Measurements from ENCODE around the gene DHX8. TPM values are rescaled to one million over a fixed set of nuclear protein-coding genes. Genes with fewer than 3 reads are reported as not detected.
"Not testable (repeated sequence)": the region's sequence is repeated elsewhere in the genome, so short reads cannot be mapped to it uniquely, and the experiment has no call there.

DHX8 gene
- polyA plus RNA-seq (ENCODE audit: insufficient read length in 3 of 3): 10 to 100 TPM; 38.4 to 43.1 (median 42.1) TPM
- long read RNA-seq, donor 1, partial matches to known transcripts: 0 of 2 reads
- long read RNA-seq, donor 1, other reads (novel, unspliced or antisense): 0 of 2 reads
- long read RNA-seq, donor 2, partial matches to known transcripts: 5 of 6 reads
- long read RNA-seq, donor 2, other reads (novel, unspliced or antisense): 0 of 6 reads
- long read RNA-seq, donor 3, partial matches to known transcripts: 5 of 11 reads
- long read RNA-seq, donor 3, other reads (novel, unspliced or antisense): 5 of 11 reads
- long read RNA-seq, donor 4, full-length matches to known transcripts: 4 of 4 reads
- long read RNA-seq, donor 4, partial matches to known transcripts: 0 of 4 reads
- long read RNA-seq, donor 4, other reads (novel, unspliced or antisense): 0 of 4 reads
- long read RNA-seq, donor 5: 0 reads
- long read RNA-seq, donor 6, full-length matches to known transcripts: 3 of 27 reads
- long read RNA-seq, donor 6, partial matches to known transcripts: 13 of 27 reads
- long read RNA-seq, donor 6, other reads (novel, unspliced or antisense): 11 of 27 reads
- long read RNA-seq, donor 7, partial matches to known transcripts: 5 of 11 reads
- long read RNA-seq, donor 7, other reads (novel, unspliced or antisense): 6 of 11 reads
- long read RNA-seq, donor 8: 0 reads
- long read RNA-seq, donor 9, full-length matches to known transcripts: 3 of 8 reads
- long read RNA-seq, donor 9, partial matches to known transcripts: 5 of 8 reads
- long read RNA-seq, donor 9, other reads (novel, unspliced or antisense): 0 of 8 reads
- long read RNA-seq, donor 10, full-length matches to known transcripts: 2 of 2 reads
- long read RNA-seq, donor 10, partial matches to known transcripts: 0 of 2 reads
- long read RNA-seq, donor 10, other reads (novel, unspliced or antisense): 0 of 2 reads
- long read RNA-seq, donor 11, partial matches to known transcripts: 0 of 9 reads
- long read RNA-seq, donor 11, other reads (novel, unspliced or antisense): 8 of 9 reads
- long read RNA-seq, donor 12, full-length matches to known transcripts: 2 of 2 reads
- long read RNA-seq, donor 12, partial matches to known transcripts: 0 of 2 reads
- long read RNA-seq, donor 12, other reads (novel, unspliced or antisense): 0 of 2 reads
- long read RNA-seq, donor 13: 0 reads
- long read RNA-seq, donor 14, full-length matches to known transcripts: 2 of 2 reads
- long read RNA-seq, donor 14, partial matches to known transcripts: 0 of 2 reads
- long read RNA-seq, donor 14, other reads (novel, unspliced or antisense): 0 of 2 reads
- long read RNA-seq, donor 15, full-length matches to known transcripts: 2 of 2 reads
- long read RNA-seq, donor 15, partial matches to known transcripts: 0 of 2 reads
- long read RNA-seq, donor 15, other reads (novel, unspliced or antisense): 0 of 2 reads
- long read RNA-seq, donor 16, full-length matches to known transcripts: 7 of 26 reads
- long read RNA-seq, donor 16, partial matches to known transcripts: 19 of 26 reads
- long read RNA-seq, donor 16, other reads (novel, unspliced or antisense): 0 of 26 reads

GRCh38 chr17:43483674-43484551, at the start of gene DHX8:
TSS of gene DHX8 (plus strand) at chr17:43483975. CDS start at chr17:43484038, 63 bp downstream.
- DNase-seq (ENCODE audit: extremely low read depth in 1 of 11, low read depth in 9 of 11, low spot score in 4 of 11): peak; percentile 94 to 98 (median 97)

- DNase-seq (ENCODE audit: extremely low read depth in 1 of 11, low read depth in 9 of 11, low spot score in 4 of 11): no peak
Observed at GRCh38 chr17:43434902-43435319, 48.9 kb upstream of the DHX8 start.

DNA sequence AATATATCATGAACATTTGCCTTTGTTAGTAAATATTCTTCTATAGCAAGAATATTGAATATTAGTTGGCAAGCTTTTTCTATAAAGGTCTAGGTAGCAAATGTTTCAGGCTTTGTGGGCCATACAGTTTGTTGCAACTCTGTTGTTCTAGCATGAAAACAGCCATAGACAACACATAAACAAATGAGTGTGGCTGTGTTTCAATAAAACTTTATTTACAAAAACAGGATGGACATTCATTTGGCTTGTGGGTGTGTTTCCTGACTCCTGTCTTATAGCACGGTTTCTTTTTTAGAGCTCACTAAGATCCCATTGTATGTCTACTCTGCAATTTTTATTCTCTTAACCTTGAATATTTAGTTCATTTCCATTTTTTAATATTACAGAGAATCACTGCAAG, 46.0 kb upstream of the DHX8 start:
- DNase-seq (ENCODE audit: extremely low read depth in 1 of 11, low read depth in 9 of 11, low spot score in 4 of 11): no peak

DNA sequence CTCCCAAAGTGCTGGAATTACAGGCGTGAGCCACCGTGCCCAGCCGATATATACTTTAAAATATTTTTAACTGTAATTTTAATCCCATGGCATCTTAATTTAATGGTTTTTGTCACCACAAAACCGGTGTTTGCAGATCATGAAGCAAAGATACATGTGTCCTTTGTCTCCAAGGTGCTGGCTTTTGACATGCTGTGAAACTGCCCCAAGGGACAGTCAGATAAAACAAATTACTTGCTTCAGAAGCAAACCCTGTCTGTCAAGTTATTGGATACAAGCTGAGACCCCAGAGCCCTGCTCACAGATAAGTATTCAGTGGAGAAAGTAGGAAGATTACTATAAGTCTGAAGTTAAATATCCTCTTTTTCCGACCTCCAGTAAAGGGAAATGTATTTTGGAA, 45.1 kb upstream of the DHX8 start:
- no peak for DNase-seq (ENCODE audit: extremely low read depth in 1 of 11, low read depth in 9 of 11, low spot score in 4 of 11)

- DNase-seq (ENCODE audit: extremely low read depth in 1 of 11, low read depth in 9 of 11, low spot score in 4 of 11): no peak
Observed at GRCh38 chr17:43439041-43439440, 44.7 kb upstream of the DHX8 start.

GRCh38 chr17:43442711-43443110, 41.1 kb upstream of the DHX8 start:
- no peak for DNase-seq (ENCODE audit: extremely low read depth in 1 of 11, low read depth in 9 of 11, low spot score in 4 of 11)

GRCh38 chr17:43443381-43443780, 40.4 kb upstream of the DHX8 start:
- no peak for DNase-seq (ENCODE audit: extremely low read depth in 1 of 11, low read depth in 9 of 11, low spot score in 4 of 11)

DNA sequence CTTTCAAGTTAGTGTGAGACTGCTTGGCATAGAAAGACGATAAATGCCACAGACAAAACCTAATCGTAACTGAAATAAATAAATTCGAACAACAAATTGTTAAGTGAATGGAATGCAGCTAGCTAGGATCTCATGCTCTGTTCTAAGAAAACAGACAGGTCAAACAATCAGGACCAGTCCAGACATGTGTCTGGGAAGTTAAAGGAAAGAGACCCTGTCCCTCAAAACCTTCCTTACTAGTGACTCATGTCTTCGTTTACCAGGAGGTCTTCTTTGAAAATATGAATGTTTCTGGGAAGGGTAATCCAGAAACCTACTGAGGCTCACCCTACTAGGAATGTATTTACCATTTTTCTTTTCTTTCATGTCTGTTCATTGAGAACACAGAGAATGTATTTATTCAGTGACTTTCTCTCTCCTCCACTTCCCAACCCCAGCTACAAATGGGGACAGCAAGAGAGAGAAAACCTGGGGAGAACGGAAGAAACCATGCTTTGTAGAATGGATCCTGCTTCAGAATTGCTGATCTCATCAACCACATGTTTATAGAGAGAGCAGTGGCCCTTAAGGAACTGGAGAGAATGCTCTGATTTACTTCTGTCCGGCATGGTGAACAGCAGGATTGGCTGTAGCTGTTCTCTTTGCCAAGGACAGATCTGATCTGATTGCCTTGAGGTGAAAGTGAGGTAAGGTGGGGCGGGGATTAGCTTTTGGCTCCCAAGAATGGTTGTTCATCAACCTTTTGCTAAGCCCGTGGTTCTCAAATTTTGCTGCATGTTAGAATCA, 39.4 kb upstream of the DHX8 start:
- DNase-seq (ENCODE audit: extremely low read depth in 1 of 11, low read depth in 9 of 11, low spot score in 4 of 11): no peak

- no peak for DNase-seq (ENCODE audit: extremely low read depth in 1 of 11, low read depth in 9 of 11, low spot score in 4 of 11)
Observed at GRCh38 chr17:43445009-43445589, 38.7 kb upstream of the DHX8 start.

- DNase-seq (ENCODE audit: extremely low read depth in 1 of 11, low read depth in 9 of 11, low spot score in 4 of 11): no peak
Observed at GRCh38 chr17:43446773-43447172, 37.0 kb upstream of the DHX8 start.

DNA sequence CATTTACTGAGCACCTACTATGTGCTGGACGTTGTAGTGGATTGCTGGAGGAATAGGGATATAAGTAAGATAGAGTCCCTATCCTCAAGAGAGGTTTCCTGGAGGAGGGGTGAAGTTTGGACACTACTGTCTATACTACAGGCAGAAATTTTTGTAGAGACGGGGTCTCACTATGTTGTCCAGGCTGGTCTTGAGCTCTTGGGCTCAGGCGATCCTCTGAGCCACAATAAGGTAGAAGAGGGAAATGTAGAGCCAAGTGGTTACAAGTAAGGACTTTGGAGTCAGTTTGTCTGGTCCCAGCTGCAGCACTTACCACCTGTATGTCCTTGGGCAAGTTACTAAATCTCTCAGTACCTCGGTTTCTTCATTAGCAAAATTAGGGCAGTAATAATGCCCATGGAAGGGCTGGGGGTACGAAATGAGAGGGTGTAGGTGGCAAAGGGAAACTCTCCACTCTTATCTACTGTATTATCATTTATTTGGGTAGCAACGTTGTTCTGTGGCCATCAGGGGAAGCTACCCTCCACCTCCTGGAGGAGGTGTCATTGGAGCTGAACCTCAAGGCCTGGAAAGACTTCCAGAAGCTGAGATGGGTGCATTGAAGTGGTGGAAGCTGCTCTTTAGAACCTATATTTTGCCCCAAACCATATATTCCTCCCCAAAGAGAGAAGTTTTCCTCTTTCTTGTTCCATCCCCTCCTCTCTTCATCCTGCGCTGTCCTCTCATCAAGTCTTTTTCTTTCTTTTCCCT, 34.9 kb upstream of the DHX8 start:
- DNase-seq (ENCODE audit: extremely low read depth in 1 of 11, low read depth in 9 of 11, low spot score in 4 of 11): no peak

DNA sequence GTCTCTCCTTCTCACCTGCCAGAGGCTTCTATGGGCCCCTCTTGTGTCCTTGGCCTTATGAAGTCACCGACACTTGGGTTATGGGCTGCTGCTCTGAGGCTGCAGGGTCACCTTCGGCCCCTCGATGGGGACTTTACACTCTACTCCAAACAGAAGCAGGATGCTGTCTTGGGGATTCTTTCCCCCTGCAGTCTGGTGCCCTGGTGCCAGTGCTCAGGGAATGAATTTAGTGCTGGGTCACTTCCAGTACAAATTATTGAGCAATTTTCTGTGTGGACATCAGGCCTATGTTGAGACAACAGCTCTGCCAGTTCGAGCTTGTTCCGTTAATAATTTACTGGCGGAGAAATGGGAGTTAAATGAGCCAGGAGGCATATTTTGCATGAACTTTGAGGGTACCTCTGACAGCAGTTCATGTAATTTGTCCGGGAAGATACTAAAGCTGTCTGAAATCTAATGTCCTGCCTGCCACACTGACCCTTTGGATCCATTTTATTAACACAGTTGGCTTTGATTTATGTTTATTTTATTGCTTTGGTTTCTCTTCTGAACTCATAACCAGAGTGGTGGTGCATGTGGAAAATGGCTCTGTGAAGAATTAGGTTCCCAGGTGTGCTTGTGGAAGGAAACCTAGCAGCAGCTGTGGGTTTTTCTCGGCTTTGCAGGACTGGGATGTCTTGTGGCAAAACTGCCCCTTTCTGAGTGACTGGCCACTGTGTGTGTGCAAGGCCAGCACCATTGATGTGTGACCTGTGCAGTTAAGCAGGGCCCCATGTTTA, 34.1 kb upstream of the DHX8 start:
- DNase-seq (ENCODE audit: extremely low read depth in 1 of 11, low read depth in 9 of 11, low spot score in 4 of 11): peak in 6 of 11 donors; percentile 51 to 78 (median 56)

DNA sequence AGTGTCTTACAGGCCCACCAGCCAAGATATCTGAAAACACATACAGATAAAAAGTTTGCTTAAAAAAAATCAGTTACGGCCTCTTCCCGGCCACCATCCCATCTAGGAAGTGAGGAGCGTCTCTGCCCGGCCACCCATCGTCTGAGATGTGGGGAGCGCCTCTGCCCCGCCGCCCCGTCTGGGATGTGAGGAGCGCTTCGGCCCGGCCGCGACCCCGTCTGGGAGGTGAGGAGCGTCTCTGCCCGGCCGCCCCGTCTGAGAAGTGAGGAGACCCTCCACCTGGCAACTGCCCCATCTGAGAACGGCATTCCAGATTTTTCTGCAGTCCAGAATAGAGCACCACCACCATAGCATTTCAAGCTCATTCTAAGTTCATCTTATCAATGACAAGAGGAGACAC, 33.0 kb upstream of the DHX8 start:
- not testable (repeated sequence) for DNase-seq (ENCODE audit: extremely low read depth in 1 of 11, low read depth in 9 of 11, low spot score in 4 of 11)

- DNase-seq (ENCODE audit: extremely low read depth in 1 of 11, low read depth in 9 of 11, low spot score in 4 of 11): not testable (repeated sequence)
Observed at GRCh38 chr17:43451741-43452140, 32.0 kb upstream of the DHX8 start.

DNA sequence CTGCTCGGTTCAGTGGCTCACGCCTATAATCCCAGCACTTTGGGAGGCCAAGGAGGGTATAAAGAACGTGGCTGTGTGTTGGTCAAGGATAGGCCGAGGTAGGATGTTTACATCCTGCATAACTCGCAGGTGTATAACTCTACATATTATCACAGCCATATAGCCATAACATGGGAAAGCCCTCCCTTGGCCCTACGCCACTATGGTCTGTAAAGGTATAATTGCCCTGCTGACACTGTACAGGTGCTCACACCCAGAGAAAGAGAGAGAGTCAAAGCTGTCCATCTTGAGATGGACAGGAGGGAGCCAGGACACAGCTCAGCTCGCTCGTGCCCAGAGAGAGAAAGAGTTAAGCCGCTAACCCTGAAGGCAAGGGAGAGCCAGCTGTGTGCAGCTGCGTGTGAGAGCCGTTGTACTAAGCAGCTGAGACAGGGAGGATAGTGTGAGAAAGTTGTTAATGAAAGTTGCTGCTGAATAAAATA, 30.4 kb upstream of the DHX8 start:
- peak in 6 of 11 donors; percentile 52 to 69 (median 59) for DNase-seq (ENCODE audit: extremely low read depth in 1 of 11, low read depth in 9 of 11, low spot score in 4 of 11)
